DOHH2 (cell line): ENCODE measurements around the gene DAAM1.

Experiments used
- CTCF ChIP-seq: fragments of 200-600 bp; sonication (generic); IDR thresholded peaks from one replicate; pipeline ENCODE4 v1.5.1; 2014; ENCODE audit warnings: antibody characterized with exemption, mild to moderate bottlenecking, low read depth, low read length; ENCODE audit not compliant: poor library complexity, severe bottlenecking
- EZH2phosphoT487 ChIP-seq: fragments of 200-600 bp; sonication (generic); IDR thresholded peaks from 2 replicates; pipeline ENCODE4 v1.6.1; 2017; ENCODE audit warnings: borderline replicate concordance, mild to moderate bottlenecking, antibody characterized with exemption, low read length, moderate library complexity, mixed read lengths

DNA sequence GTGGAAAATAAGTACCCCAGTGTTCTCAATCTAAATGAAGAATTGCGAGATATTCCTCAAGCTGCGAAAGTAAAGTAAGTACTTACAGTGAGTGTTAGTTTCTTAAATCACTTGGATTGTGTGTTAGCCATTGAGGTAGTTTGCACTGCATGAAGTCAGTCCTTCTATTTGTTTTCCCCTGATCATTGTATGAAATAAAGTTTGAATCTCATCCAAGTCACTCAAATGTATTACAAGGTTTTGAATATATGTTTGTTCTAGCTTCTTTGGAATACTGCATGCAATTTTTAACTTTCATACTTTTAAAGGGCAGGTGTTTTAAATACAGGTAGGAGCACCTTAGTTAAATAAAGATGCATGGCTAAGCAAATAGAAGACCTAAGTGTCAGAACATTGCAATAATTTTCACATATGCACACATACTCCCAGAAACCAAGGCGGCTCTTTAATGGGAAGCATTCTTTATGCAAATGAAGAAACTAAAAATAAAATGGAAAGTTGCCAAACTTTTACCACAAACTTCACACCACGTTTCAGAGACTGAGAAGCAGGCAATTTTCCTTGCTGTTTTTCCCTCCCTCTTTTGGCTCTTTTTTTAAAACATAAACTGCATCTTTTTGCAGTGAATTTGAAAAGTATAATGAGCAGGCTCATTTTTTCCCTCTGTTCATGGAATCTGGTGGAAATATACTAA is 171.1 kb downstream of the DAAM1 start:
- TF ChIP-seq CTCF (no peak), EZH2phosphoT487 (no peak)
